Endothelial cell of umbilical vein (primary cell): Measurements from ENCODE around the gene TRIM16.
"Not testable (repeated sequence)": the region's sequence is repeated elsewhere in the genome, so short reads cannot be mapped to it uniquely, and the experiment has no call there.

Experiments used
- EZH2 ChIP-seq: IDR thresholded peaks from 2 replicates; pipeline ENCODE4 v1.6.1; 2012; ENCODE audit warnings: borderline replicate concordance, low read depth, mild to moderate bottlenecking, moderate library complexity, low read length, inconsistent platforms; ENCODE audit not compliant: severe bottlenecking
- FOS ChIP-seq: IDR thresholded peaks from 2 replicates; pipeline ENCODE4 v1.6.1; 2011; ENCODE audit warnings: mild to moderate bottlenecking, low read length, moderate library complexity, borderline replicate concordance; ENCODE audit not compliant: insufficient read depth
- JUN ChIP-seq: IDR thresholded peaks from 2 replicates; pipeline ENCODE4 v1.6.1; 2011; ENCODE audit warnings: borderline replicate concordance, low read depth; ENCODE audit not compliant: insufficient read length, insufficient read depth
- MYC ChIP-seq: IDR thresholded peaks from one replicate; pipeline ENCODE4 v1.6.1; 2011; ENCODE audit warnings: mild to moderate bottlenecking, low read depth, low read length
- POLR2A ChIP-seq: IDR thresholded peaks from 2 replicates; pipeline ENCODE4 v1.6.1; 2012; ENCODE audit warnings: low read depth, mild to moderate bottlenecking, control low read depth, low read length
- POLR2AphosphoS5 ChIP-seq: IDR thresholded peaks from 2 replicates; pipeline ENCODE4 v1.6.1; 2012; ENCODE audit warnings: low read depth, mild to moderate bottlenecking, control low read depth, low read length, moderate library complexity; ENCODE audit not compliant: insufficient read depth
- TF ChIP-seq, protein P1 (sequence below): IDR thresholded peaks from 2 replicates; pipeline ENCODE4 v1.6.1; 2011; ENCODE audit not compliant: insufficient read depth, insufficient read length
- TF ChIP-seq, protein P2 (sequence below), 2 donors: IDR thresholded peaks; 1 replicate in 1 of 2; 2 replicates in 1 of 2; pipeline ENCODE4 v1.5.1; 2011; ENCODE audit warnings: low read length in 2 of 2, mild to moderate bottlenecking in 2 of 2, moderate library complexity in 2 of 2, control low read depth in 1 of 2, inconsistent platforms in 1 of 2, low read depth in 1 of 2; ENCODE audit not compliant: insufficient read depth in 1 of 2; ENCODE audit errors: extremely low read depth in 1 of 2

DNA sequence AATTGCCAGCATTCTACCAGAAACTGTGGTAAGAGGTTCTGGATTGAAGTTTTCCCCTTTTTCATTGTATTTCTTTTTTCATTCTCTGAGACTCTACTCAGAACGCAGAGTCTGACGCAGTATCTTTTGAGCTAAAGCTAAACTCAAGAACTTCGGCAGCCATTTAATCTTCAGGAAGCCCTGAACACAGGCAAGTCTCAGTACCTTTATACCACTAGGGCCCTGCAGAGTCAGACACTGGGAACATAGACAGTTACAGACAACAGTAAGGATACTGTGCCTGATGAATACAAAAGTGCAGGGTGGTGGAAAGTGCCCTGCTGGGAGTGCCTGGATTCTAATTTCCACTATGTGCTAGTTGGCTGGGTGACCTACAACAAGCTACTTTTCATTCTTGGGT is 976 bp downstream of the TRIM16 start:
- TF ChIP-seq, protein P1, sequence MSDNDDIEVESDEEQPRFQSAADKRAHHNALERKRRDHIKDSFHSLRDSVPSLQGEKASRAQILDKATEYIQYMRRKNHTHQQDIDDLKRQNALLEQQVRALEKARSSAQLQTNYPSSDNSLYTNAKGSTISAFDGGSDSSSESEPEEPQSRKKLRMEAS: not testable (repeated sequence)
- TF ChIP-seq, protein P2, sequence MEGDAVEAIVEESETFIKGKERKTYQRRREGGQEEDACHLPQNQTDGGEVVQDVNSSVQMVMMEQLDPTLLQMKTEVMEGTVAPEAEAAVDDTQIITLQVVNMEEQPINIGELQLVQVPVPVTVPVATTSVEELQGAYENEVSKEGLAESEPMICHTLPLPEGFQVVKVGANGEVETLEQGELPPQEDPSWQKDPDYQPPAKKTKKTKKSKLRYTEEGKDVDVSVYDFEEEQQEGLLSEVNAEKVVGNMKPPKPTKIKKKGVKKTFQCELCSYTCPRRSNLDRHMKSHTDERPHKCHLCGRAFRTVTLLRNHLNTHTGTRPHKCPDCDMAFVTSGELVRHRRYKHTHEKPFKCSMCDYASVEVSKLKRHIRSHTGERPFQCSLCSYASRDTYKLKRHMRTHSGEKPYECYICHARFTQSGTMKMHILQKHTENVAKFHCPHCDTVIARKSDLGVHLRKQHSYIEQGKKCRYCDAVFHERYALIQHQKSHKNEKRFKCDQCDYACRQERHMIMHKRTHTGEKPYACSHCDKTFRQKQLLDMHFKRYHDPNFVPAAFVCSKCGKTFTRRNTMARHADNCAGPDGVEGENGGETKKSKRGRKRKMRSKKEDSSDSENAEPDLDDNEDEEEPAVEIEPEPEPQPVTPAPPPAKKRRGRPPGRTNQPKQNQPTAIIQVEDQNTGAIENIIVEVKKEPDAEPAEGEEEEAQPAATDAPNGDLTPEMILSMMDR (IDR thresholded peaks at IDR 0.05; ENCODE audit: extremely low read depth in 1 of 2, insufficient read depth in 1 of 2, low read depth in 1 of 2, low read length in 2 of 2): not testable (repeated sequence)
- not testable (repeated sequence) for TF ChIP-seq POLR2A, EZH2, POLR2AphosphoS5, MYC, JUN, FOS
